GM21717 (cell line): Measurements from ENCODE around the gene MTERF2.

Experiments used
- ATAC-seq: cut with Tn5 transposase; IDR thresholded peaks from one replicate; pipeline ENCODE4 v1.9.1; 2021; ENCODE audit warnings: mild to moderate bottlenecking, moderate library complexity; ENCODE audit not compliant: unreplicated experiment

Gene MTERF2

DNA sequence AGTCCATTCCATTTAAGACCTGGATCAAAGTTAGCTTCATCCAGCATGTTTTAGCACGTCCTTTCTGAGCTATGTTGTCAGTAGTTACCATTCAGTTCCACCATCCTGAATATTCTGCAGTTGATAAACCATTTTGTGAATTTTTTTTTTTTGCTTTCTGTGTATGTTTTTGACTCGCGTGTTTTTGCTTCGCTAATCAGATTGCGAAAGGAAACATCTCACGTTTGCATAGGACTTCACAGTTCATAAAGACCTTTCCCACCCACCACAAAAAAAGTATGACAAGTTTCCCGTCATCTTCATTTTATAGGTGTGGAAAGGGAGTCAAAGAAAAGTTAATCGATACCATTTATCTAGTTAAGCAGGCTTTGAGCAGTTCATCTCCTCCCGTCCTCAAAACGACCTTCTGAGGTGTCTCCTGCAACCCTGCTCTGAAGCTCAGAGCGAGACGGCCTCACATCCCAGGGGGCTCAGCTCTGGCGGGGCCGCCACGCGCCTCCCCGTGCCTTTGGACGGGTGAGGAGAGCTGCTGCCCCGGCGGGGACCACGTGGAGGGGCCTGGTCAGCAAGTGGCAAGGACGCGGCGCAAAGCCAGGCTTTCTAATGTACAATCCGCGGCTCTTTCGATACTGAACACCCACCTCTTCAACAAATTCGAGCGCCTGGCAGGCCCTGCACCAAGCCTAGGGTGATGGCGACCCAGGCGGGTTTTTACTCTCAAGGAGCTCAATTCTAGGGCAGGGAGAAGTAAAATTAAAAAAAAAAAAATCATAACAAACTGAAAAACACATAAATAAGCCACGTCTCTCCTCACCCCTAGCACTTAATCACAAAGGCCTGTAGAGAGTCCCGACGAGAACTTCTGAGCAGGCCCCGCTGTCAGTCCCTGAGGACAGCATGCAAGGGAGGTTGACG lies 32.2 kb downstream of the MTERF2 start:
- ATAC-seq, result no peak

GRCh38 chr12:106953352-106954250 lies 33.3 kb downstream of the MTERF2 start:
- ATAC-seq, result no peak

DNA sequence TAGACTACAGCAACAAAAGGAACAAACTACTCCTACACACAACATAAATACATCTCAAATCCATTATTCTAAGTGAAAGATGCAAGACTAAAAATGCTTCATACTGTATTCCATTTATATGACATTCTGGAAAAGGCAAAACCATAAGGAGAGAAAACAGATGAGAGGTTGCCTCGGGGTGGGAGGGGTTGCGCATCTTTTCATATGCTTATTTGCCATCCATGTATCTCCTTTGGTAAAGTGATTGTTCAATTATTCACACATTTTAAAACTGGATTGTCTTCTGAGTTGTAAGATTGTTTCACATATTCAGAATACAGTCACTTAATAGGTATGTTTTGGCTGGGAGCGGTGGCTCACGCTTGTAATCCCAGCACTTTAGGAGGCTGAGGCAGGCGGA lies 36.4 kb downstream of the MTERF2 start:
- ATAC-seq, result no peak

GRCh38 chr12:106947461-106947860 lies 39.5 kb downstream of the MTERF2 start:
- ATAC-seq, result no peak

DNA sequence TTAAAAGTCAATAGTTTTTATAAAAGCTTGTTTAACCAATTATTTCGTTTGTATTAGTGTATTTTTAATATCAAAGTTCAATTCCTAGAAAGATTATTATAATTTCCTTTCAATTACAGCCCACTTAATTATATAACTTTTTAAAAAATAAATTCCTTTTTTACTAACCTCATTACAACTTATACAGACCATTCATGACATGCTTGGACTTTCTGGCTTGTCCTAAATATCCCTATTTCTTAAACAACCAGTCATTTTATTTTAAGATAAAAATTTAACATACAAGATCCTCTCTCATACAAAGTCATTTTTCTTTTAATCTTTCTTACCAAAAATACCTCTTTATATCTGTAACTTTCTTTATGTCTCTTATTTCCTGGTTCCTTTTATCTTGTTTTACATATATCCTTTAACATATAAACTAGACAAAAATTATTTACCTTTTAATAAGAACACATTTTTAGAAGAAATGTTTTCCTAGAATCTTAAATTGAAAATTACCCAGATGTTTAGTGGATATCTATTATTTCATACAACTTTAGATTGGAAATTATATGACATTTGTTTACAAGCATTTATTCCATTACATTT lies 41.6 kb downstream of the MTERF2 start:
- ATAC-seq, result no peak

- no peak for ATAC-seq
Observed at GRCh38 chr12:106942775-106943174, 44.2 kb downstream of the MTERF2 start.

- ATAC-seq, result no peak
Observed at GRCh38 chr12:106941481-106942156, 45.3 kb downstream of the MTERF2 start.

GRCh38 chr12:106934277-106934676 lies 52.7 kb downstream of the MTERF2 start:
- ATAC-seq, result no peak
